Measurements from ENCODE around the gene PLEKHG4B.

Gene PLEKHG4B

DNA sequence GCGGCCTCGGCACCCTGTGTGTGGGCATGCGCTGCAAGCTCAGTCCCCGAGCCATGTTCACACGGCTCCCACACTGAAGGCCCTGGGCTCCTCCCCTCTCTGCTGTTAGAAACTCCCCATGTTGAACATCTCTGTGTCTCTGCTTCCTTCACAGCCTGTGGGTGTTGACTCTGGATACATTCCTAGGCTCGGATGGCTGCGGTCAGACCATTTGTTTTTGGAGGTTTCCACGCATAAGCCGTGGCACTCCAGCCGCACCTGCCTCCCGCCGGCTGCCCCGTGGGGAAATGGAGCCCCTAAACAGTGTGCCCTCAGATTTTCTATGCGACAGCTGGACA is 68.2 kb downstream of the PLEKHG4B start:
- DNase-seq (ENCODE audit: insufficient read length, low spot score) (no peak), FAIRE-seq (no peak)
- TF ChIP-seq, protein P1, sequence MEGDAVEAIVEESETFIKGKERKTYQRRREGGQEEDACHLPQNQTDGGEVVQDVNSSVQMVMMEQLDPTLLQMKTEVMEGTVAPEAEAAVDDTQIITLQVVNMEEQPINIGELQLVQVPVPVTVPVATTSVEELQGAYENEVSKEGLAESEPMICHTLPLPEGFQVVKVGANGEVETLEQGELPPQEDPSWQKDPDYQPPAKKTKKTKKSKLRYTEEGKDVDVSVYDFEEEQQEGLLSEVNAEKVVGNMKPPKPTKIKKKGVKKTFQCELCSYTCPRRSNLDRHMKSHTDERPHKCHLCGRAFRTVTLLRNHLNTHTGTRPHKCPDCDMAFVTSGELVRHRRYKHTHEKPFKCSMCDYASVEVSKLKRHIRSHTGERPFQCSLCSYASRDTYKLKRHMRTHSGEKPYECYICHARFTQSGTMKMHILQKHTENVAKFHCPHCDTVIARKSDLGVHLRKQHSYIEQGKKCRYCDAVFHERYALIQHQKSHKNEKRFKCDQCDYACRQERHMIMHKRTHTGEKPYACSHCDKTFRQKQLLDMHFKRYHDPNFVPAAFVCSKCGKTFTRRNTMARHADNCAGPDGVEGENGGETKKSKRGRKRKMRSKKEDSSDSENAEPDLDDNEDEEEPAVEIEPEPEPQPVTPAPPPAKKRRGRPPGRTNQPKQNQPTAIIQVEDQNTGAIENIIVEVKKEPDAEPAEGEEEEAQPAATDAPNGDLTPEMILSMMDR (IDR thresholded peaks at IDR 0.05; ENCODE audit: insufficient read depth, missing control alignments): no peak

DNA sequence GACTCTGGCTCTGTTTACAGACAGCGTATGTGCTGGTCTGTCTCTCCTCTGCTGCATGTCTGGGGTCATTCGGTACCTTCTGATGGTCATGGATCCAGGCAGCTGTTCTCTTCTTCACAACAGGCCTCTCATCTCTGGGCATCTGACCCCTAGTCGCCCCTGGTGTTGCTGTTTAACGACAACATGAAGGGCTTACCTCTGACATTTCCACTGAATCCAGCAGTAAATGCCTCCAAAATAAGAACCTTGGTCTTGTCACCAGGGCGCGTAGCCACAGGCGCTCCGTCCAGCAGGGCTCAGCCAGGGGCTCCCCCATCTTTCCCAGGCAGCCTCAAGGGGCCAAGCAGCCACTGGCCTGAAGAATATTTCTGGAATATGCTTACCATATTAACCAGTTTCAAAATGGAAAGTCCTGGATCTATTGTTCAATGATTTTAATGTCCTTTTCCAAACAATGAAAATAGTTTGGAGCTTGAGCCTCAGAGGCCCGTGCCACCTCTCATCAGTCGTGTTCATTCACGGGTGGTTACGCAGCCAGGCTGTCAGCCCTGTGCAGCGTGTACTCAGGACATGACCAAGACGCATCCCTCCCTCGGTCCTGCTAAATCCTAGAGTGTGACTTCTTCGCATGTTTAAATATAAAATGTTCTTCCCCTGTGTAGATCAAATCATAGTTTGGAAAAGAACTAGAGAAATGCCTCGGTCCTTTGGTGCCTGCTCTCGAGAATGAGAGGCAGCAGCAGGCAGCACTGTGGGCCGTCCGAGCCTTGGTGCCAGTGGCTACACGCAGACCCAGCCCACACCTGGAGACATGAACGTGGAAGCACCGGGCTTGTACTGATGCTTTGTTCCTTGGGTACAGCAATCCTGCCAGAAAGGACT is 69.2 kb downstream of the PLEKHG4B start:
- no peak for DNase-seq (ENCODE audit: insufficient read length, low spot score)
- FAIRE-seq: no peak
- TF ChIP-seq, protein P1 (IDR thresholded peaks at IDR 0.05; ENCODE audit: insufficient read depth, missing control alignments): no peak

DNA sequence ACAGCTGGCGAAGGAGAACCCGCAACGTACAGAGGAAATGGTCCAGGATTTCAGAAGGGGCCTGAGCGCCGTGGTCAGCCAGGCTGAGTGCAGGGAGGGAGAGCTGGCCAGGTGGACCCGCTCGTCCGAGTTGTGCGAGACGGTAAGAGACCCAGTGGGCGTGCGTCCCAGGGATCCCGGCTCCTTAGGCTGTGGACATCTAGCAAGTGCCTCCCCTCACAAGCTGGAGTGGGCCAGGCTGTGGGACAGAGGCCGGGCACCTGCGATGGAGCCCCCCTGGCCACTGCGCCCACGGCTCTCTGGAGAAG is 69.8 kb downstream of the PLEKHG4B start:
- TF ChIP-seq, protein P1 (IDR thresholded peaks at IDR 0.05; ENCODE audit: insufficient read depth, missing control alignments): no peak
- DNase-seq (ENCODE audit: insufficient read length, low spot score) (no peak), FAIRE-seq (no peak)

DNA sequence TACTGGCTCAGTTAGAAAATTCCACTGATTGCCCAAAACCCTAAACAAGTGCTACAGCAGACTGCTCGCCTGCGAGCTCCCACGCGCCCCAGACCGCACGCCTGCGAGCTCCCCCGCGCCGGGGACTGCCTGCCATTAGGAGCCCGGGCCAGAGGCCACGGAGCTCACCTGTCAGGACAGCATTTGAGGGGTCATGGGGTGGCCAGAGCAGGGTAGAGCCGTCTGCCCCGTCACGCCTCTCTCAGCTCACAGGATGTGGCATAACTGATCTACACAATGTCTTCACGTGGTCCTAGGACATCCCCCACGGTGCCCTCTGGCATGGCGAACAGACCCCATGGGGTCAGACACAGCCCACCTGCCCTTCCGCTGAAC is 70.2 kb downstream of the PLEKHG4B start:
- TF ChIP-seq, protein P1 (IDR thresholded peaks at IDR 0.05; ENCODE audit: insufficient read depth, missing control alignments): no peak
- FAIRE-seq: no peak
- no peak for DNase-seq (ENCODE audit: insufficient read length, low spot score)

DNA sequence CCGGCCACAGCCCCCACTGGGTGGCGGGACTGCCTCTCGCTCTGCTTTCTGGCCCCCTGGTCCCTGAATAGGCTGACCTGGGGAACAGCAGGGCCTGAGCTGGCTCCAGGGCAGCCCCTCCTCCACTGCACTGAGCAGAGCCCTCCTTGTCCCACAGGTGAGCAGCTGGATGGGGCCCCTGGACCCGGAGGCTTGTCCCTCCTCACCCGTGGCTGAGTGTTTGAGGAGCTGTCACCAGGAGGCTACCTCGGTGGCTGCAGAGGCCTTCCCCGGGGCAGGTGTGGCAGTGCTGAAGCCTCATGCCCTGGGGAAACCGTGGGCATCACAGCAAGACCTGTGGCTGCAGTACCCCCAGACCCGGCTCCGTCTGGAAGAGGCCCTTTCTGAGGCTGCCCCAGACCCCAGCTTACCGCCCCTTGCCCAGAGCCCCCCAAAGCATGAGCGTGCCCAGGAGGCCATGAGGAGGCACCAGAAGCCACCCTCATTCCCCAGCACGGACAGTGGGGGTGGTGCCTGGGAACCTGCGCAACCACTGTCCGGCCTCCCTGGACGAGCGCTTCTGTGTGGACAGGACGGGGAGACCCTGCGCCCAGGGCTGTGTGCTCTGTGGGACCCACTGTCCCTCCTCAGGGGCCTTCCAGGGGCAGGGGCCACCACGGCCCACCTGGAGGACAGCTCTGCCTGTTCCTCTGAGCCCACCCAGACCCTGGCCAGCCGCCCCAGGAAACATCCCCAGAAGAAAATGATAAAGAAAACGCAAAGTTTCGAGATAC is 70.8 kb downstream of the PLEKHG4B start:
- DNase-seq (ENCODE audit: insufficient read length, low spot score): no peak
- FAIRE-seq: no peak

DNA sequence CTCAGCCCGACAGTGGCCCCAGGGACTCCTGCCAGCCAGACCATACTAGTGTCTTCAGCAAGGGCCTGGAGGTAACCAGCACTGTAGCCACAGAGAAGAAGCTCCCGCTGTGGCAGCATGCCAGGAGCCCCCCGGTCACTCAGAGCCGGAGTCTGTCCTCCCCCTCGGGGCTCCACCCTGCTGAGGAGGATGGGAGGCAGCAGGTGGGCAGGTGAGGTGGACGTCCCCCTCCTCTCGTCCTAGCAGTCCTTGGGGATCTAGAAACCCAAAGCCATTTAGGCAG is 71.3 kb downstream of the PLEKHG4B start:
- FAIRE-seq (no peak), DNase-seq (ENCODE audit: insufficient read length, low spot score) (no peak)
- TF ChIP-seq, protein P1 (IDR thresholded peaks at IDR 0.05; ENCODE audit: insufficient read depth, missing control alignments): no peak

More for the DNA sequence above, 70.8 kb downstream of the PLEKHG4B start:
- TF ChIP-seq, protein P1 (IDR thresholded peaks at IDR 0.05; ENCODE audit: insufficient read depth, missing control alignments): no peak

DNA sequence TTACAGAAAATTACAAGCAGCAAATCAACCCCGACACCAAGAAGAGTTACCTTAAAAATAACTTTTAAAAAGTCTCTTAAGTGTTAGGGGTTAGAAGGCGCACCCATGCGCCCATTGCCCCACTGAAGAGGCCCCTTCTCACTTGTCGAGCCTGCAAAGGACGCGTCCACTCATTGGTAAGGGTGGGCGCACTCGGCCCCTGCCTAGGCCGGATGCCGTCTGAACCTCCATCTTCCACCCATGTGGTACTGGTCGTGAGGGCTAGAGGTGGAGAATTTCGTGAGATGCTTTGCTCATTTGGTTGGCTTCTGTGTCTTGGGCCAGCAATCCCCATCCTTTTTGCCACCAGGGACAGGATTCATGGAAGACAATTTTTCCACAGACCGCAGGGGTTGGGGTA is 71.9 kb downstream of the PLEKHG4B start:
- no peak for DNase-seq (ENCODE audit: insufficient read length, low spot score)
- TF ChIP-seq, protein P1 (IDR thresholded peaks at IDR 0.05; ENCODE audit: insufficient read depth, missing control alignments): no peak
- FAIRE-seq: no peak

Measured in D721Med (cell line).